IPS-18c (cell line): Measurements from ENCODE around the gene WNK2.
"Not testable (repeated sequence)": the region's sequence is repeated elsewhere in the genome, so short reads cannot be mapped to it uniquely, and the experiment has no call there.

ENCODE experiments used
- H3K4me3 ChIP-seq: 2 replicates; pipeline ENCODE4 v1.7.0; 2013; ENCODE audit warnings: low read depth, mild to moderate bottlenecking, low read length, moderate library complexity; ENCODE audit not compliant: insufficient read depth
- H3K9me3 ChIP-seq: one replicate; pipeline ENCODE4 v1.6.1; 2013; ENCODE audit warnings: mild to moderate bottlenecking, low read length, moderate library complexity; ENCODE audit not compliant: control insufficient read depth, insufficient read depth

WNK2 gene

GRCh38 chr9:93183663-93184431 is at the start of gene WNK2:
WNK2 (plus strand) TSS chr9:93184139; CDS start chr9:93184930, 791 bp downstream.
- H3K9me3 ChIP-seq = no peaks in the 10 kb centered on the region
- H3K4me3 ChIP-seq = peak within 1 kb of the TSS; percentile 65

DNA sequence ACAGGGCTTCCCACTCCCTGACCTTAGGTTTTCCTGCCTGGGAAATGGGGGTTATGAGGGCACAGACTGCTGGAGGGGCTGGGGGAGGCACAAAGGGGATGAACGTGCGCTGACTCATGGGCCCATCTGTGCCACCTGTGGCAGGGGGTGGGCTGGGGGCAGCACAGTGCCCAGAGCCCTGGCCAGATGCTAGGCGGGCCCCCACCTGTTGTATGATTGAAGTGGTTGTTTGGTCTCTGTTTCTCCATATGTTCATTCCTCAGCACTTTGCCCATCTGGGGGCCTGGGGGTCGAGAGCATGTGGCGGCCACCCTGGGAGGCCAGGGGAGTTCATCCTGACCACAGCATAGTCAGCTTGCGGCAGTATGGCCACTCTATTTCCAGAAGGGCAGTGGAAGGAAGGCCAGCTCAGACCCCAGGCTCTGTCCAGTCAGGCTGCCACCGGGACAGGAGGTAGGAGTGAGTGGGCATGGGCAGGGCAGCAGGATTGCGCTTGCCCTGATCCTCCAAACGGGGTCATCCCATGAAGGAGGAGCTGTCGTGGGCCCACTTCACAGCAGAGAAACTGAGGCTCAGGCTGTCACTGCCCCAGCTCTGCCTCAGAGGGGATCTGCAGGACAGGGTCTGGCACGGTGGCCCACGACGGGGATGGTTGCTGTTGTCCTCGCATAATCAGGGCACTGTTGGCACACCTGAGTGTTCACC is 49.0 kb upstream of the WNK2 start:
- Histone ChIP-seq H3K4me3 (peak overlapping the region; percentile 77), H3K9me3 (no peaks in the 10 kb centered on the region)

GRCh38 chr9:93136011-93136440 is 47.9 kb upstream of the WNK2 start:
- Histone ChIP-seq H3K4me3 (no peak overlapping the region), H3K9me3 (no peaks in the 10 kb centered on the region)

- Histone ChIP-seq H3K9me3 (no peaks in the 10 kb centered on the region), H3K4me3 (no peak overlapping the region)
Measured at GRCh38 chr9:93137362-93137761, 46.6 kb upstream of the WNK2 start.

DNA sequence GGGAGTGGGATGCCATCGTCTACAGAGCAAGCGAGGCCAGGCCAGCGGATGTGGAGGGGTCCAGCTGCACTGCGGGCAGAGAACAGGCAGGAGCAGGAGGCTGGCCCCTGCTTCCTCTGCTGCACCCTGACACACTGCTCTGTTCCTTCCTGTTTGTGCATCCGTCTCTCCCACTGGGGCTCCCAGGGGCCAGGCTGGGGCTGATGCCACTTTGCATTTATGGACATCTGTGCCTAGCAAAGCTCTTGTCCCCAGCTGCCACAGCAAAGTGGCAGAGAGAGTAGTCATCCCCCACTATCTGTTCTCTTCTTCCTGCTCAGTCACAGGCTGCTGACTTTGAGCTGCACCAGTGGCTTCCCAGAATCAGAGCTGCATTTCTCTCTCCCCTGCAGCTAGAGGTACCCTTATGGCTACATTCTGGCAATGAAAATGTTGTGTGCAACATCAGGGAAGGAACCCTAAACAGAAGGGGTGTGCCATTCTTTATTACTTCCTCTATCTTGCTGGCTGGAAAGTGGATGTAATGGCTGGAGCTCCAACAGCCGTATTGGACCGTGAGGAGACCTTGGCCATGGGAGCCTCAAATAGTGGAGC is 45.7 kb upstream of the WNK2 start:
- Histone ChIP-seq H3K9me3 (no peaks in the 10 kb centered on the region), H3K4me3 (no peak overlapping the region)

GRCh38 chr9:93139365-93140182 is 44.4 kb upstream of the WNK2 start:
- Histone ChIP-seq H3K4me3 (no peak overlapping the region), H3K9me3 (no peaks in the 10 kb centered on the region)

DNA sequence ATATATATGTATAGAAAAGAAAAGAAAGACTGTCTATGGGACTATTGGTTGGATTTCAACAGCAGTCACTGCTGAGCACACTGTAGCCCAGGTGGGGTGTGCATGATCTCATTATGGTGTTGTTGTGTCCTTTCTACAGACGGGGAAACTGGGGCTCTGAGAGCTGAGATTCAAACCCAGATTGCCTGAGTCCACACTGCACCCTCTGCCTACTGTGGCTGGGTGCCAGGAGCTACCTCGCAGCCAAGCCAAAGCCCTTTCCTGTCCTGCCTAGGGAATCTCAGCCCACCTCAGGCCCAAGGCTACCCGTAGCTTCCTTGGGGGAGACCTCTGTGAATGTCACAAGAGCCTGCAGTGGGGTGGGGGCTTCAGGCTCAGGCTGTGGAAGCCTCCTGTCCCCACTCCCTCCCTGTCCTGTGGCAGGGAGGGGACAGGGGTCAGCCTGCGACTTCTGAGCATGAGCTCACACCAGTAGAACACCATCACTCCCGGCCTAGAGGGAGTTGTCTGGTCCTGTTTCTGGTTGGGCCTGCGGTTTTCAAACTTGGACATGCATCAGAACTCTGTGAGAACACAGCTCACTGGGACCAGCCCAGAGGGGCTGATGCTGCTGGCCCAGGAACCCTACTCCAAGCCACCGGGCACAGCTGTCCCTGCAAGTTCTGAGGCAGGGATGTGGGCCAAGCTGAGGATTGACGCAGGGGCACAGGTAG is 42.0 kb upstream of the WNK2 start:
- Histone ChIP-seq H3K9me3 (no peaks in the 10 kb centered on the region), H3K4me3 (no peak overlapping the region)

- Histone ChIP-seq H3K4me3 (no peak overlapping the region), H3K9me3 (no peaks in the 10 kb centered on the region)
Measured at GRCh38 chr9:93143830-93144530, 40.0 kb upstream of the WNK2 start.

GRCh38 chr9:93146696-93147095 is 37.2 kb upstream of the WNK2 start:
- not testable (repeated sequence) for H3K4me3 ChIP-seq, H3K9me3 ChIP-seq

GRCh38 chr9:93147632-93148031 is 36.3 kb upstream of the WNK2 start:
- Histone ChIP-seq H3K9me3 (no peaks in the 10 kb centered on the region), H3K4me3 (no peak overlapping the region)

DNA sequence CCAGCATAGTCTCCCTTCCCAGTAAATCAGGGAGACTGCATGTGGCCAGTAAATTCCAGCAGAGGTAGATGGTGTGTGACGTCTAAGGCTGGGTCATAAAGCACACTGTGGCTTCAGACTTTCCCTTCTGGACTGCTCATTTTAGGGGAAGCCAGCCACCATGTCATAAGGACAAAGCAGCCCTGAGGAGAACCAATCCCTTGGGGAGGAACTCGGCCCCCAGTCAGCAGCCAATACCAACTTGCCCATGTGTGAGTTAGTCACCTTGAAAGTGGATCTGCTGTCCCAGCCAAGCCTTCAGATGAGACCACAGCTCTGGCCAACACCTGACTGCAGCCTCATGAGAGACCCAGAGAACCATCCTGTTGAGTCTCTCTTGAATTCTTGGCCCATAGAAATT is 35.2 kb upstream of the WNK2 start:
- H3K9me3 ChIP-seq = no peaks in the 10 kb centered on the region
- H3K4me3 ChIP-seq = no peak overlapping the region

- no peaks in the 10 kb centered on the region for H3K9me3 ChIP-seq
- H3K4me3 ChIP-seq = no peak overlapping the region
Measured at GRCh38 chr9:93149361-93149760, 34.6 kb upstream of the WNK2 start.

DNA sequence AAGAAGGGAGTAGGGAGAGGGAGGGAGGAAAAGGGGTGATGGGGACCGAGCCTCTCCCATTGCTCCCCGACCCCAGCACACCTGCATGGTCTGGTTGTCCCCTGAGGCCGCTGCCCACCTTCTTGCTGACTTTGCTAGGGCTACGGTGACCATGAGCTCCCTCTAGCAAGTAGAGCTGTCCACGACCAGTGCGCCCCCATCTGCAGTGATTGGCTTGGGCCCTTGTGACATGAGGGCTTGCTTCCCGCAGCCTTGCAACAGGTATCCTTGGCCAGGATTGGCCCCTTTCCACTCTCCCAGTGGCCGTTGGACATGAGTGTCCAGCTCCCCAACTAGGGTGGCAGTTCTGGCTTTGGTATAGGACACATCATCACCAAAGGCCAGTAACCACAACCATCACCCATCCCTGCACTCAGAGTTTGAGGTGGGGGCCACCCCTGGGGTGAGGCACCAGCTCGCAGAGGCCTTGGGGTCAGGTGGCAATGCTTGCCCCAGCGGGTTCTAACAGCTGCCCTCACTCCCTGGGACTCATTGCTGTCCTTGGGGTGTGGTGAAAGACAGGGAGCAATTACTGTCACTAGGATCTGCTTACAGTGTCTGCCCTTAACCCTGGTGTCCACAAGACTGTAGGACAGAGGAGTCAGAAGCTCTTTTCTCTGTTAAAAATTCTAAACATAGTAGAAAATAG is 32.7 kb upstream of the WNK2 start:
- Histone ChIP-seq H3K4me3 (no peak overlapping the region), H3K9me3 (peaks cover 3% of the 10 kb centered on the region)

DNA sequence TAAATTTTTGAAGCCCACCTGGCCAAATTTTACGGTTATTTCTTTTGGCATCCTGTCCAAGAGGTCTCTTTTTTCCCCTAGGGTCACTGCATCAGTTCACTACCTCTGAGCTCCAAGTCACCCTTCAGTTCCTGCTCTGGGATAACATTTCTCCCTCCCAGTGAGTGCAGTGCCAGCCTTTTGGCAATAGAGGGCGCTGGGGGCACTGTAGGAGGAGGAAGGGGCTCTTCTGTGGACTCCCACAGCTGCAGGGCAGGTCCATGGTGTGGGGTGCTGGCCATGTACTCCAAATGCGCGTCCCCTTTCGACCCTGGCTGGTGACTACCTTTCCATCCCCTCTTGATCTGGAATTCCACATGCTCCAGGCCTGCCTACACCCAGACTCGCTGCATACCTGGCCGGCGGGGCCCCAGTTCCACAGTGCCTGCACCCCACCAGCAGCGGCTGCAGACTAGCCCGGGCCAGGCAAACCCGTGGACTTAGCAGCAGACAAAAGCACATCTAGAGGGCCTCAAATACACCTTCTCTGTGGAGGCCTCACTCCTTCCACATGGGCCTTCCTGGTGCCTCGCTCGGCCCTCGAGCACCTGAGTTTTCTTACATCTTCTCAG is 29.5 kb upstream of the WNK2 start:
- H3K9me3 ChIP-seq = peaks cover 3% of the 10 kb centered on the region
- H3K4me3 ChIP-seq = no peak overlapping the region

DNA sequence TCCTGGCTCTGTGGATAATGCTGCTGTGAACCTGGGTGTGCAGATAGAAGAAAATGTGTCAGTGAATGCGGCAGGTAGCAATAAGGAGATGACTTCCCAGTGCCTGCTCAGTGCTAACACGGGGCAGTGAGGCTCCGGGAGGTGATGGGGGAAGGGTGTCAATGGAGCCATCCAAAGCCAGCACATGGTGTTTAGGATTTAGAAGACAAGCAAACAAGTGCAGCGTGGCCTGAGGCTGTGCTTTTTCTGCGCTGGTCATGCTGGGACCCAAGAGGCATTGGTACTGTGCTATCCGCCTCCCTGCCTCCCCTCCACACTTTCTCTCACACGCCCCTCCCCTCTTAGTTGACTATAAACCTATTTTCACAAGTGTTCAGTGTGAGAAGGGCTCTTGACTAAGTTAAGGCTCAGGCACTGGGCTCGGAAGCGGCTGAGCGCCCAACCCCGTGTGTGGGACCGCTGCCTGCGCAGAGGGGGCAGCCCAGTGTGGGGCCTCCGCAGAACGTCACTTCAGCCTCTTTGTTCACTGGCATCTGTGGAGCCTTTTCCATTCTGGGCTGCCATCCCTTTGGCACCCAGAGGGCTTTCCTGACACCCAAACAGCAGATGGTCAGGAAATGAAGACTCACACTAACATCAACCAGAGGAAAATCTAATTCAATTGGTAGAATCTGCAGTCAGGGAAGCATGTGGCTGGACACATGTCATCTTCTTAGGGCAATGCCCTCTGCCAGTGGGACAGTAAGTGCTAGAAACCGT is 28.0 kb upstream of the WNK2 start:
- H3K9me3 ChIP-seq = peaks cover 3% of the 10 kb centered on the region
- H3K4me3 ChIP-seq = no peak overlapping the region
